Upper lobe of left lung (tissue), 6 donors: ENCODE data around the gene PLPPR2. TPM values are rescaled to one million over a fixed set of nuclear protein-coding genes. Genes with fewer than 3 reads are reported as not detected.
A peak's percentile ranks its signal among the peaks of the same experiment; 100 is the strongest.
"Not testable (repeated sequence)": the region's sequence is repeated elsewhere in the genome, so short reads cannot be mapped to it uniquely, and the experiment has no call there.

Experiments
- ATAC-seq, 2 donors: fragments of 200-7000 bp; cut with Tn5 transposase; one replicate each; pipeline ENCODE4 v1.9.1; 2022; ENCODE audit warnings: mild to moderate bottlenecking in 2 of 2, moderate library complexity in 2 of 2; ENCODE audit not compliant: low FRiP score in 2 of 2
- DNase-seq, 2 donors: peaks; one replicate each; pipeline ENCODE4 v3.0.0-alpha.2; 2019 to 2020
- H3K27ac ChIP-seq, 4 donors: fragments of 200-600 bp; sonication (generic); one replicate each; pipeline ENCODE4 v1.5.1; 2016 to 2019
- H3K27me3 ChIP-seq, 4 donors: fragments of 200-600 bp; sonication (generic); one replicate each; pipeline ENCODE4 v1.5.1; 2017 to 2019
- H3K36me3 ChIP-seq, 4 donors: fragments of 200-600 bp; sonication (generic); one replicate each; pipeline ENCODE4 v1.5.1; 2016 to 2019
- H3K4me1 ChIP-seq, 4 donors: fragments of 200-600 bp; sonication (generic); one replicate each; pipeline ENCODE4 v1.5.1; 2018 to 2019
- H3K4me3 ChIP-seq, 4 donors: fragments of 200-600 bp; sonication (generic); one replicate each; pipeline ENCODE4 v1.5.1; 2017 to 2019; ENCODE audit warnings: mild to moderate bottlenecking in 2 of 4, moderate library complexity in 1 of 4
- H3K9me3 ChIP-seq, 4 donors: fragments of 200-600 bp; sonication (generic); one replicate each; pipeline ENCODE4 v1.5.1; 2018 to 2019
- CTCF ChIP-seq, 6 experiments: fragments of 450-650 bp in 4 of 6; fragments of 200-600 bp in 2 of 6; sonication (generic) in 2 of 6; IDR thresholded peaks; one replicate each; pipeline ENCODE4 v1.5.1; 2016 to 2019; ENCODE audit warnings: antibody characterized with exemption in 6 of 6
- EP300 ChIP-seq, 4 donors: sonication (generic); formaldehyde crosslinking; IDR thresholded peaks; one replicate each; pipeline ENCODE4 v1.5.1; 2017; ENCODE audit warnings: antibody characterized with exemption in 4 of 4, control low read depth in 2 of 4
- POLR2A ChIP-seq, 4 donors: fragments of 450-650 bp; IDR thresholded peaks; one replicate each; pipeline ENCODE4 v1.5.1; 2016 to 2017; ENCODE audit warnings: antibody characterized with exemption in 4 of 4, mild to moderate bottlenecking in 2 of 4
- POLR2AphosphoS5 ChIP-seq, 2 donors: sonication (generic); formaldehyde crosslinking; IDR thresholded peaks; one replicate each; pipeline ENCODE4 v1.5.1; 2017; ENCODE audit warnings: antibody characterized with exemption in 2 of 2
- WGBS, 2 donors: methylation state at CpG; one replicate each; pipeline ENCODE4 v1.1.5; 2017 to 2018; 5-methylcytosine and 5-hydroxymethylcytosine counted together
- total RNA-seq, 6 donors: library from RNA; depleted of rRNA in 4 of 6; stranded (reverse); fragments of >200 nt in 4 of 6; gene quantifications; one replicate each; pipeline versions ENCODE4 v1.1.0 to v1.2.1, GENCODE V29; 2016 to 2021
- donor health status: DM: no; HTN: no; CAD: no; lungs with moderate emphysema.
- donor health status: DM: no; HTN: yes; CAD: no; lungs with severe emphysema.

The PLPPR2 gene
- total RNA-seq, 6 donors from 2014 or later, result 10.8 to 53.8 (median 26.0) TPM

GRCh38 chr19:11405846-11406643 lies 50.8 kb downstream of the PLPPR2 start:
- peaks cover 0 to 30% (median 8%) of the 10 kb centered on the region in 4 donors for H3K36me3 ChIP-seq
- no peak overlapping the region for H3K4me3 ChIP-seq
- H3K9me3 ChIP-seq, result no peaks in the 10 kb centered on the region
- 69 to 71% methylated on average over 28 to 42 of the region's 44 CpGs for WGBS, 2 donors
- peak in 1 of 2 donors; percentile 36 for ATAC-seq
- H3K27ac ChIP-seq, result peak overlapping the region in 1 of 4 donors; percentile 19
- TF ChIP-seq EP300 (IDR thresholded peaks at IDR 0.05), result no peak
- no peak for TF ChIP-seq CTCF (IDR thresholded peaks at IDR 0.05)
- TF ChIP-seq POLR2AphosphoS5 (IDR thresholded peaks at IDR 0.05), result no peak
- no peak for TF ChIP-seq POLR2A (IDR thresholded peaks at IDR 0.05)
- H3K27me3 ChIP-seq, result no peaks in the 10 kb centered on the region
- DNase-seq, result peak in 1 of 2 donors; percentile 83
- peaks cover 0 to 7% (median 4%) of the 10 kb centered on the region in 4 donors for H3K4me1 ChIP-seq

GRCh38 chr19:11406703-11407236 lies 51.5 kb downstream of the PLPPR2 start:
- Histone ChIP-seq H3K36me3 (peaks cover 0 to 28% (median 6%) of the 10 kb centered on the region in 4 donors), H3K27ac (peak overlapping the region in 1 of 4 donors; percentile 19)
- 76 to 78% methylated on average over 7 to 12 of the region's 12 CpGs for WGBS, 2 donors
- H3K9me3 ChIP-seq, H3K4me3 ChIP-seq, ATAC-seq, H3K4me1 ChIP-seq, H3K27me3 ChIP-seq: not testable (repeated sequence)
- DNase-seq, result peak in 1 of 2 donors; percentile 64

- DNase-seq (no peak), ATAC-seq (no peak)
- H3K36me3 ChIP-seq, result peaks cover 0 to 19% (median 2%) of the 10 kb centered on the region in 4 donors
- peaks cover 0 to 7% (median 4%) of the 10 kb centered on the region in 4 donors for H3K4me1 ChIP-seq
- H3K27ac ChIP-seq, result no peak overlapping the region
- WGBS, 2 donors, result 91 to 92% methylated on average over 4 of the region's 4 CpGs
- H3K4me3 ChIP-seq, result no peak overlapping the region
- TF ChIP-seq POLR2A (IDR thresholded peaks at IDR 0.05) (no peak), POLR2AphosphoS5 (IDR thresholded peaks at IDR 0.05) (no peak), CTCF (IDR thresholded peaks at IDR 0.05) (no peak), EP300 (IDR thresholded peaks at IDR 0.05) (no peak)
- H3K27me3 ChIP-seq, result no peaks in the 10 kb centered on the region
- no peaks in the 10 kb centered on the region for H3K9me3 ChIP-seq
These were observed 53.4 kb downstream of the PLPPR2 start for GRCh38 chr19:11408591-11408990.

GRCh38 chr19:11410682-11411081 lies 55.5 kb downstream of the PLPPR2 start:
- H3K4me1 ChIP-seq, result peaks cover 0 to 7% (median 4%) of the 10 kb centered on the region in 4 donors
- peaks cover 0 to 6% (median 0%) of the 10 kb centered on the region in 4 donors for H3K36me3 ChIP-seq
- H3K27ac ChIP-seq, result no peak overlapping the region
- H3K9me3 ChIP-seq, result no peaks in the 10 kb centered on the region
- H3K4me3 ChIP-seq, result no peak overlapping the region
- DNase-seq (no peak), ATAC-seq (no peak)
- TF ChIP-seq POLR2A (IDR thresholded peaks at IDR 0.05), result no peak
- no peak for TF ChIP-seq EP300 (IDR thresholded peaks at IDR 0.05)
- TF ChIP-seq POLR2AphosphoS5 (IDR thresholded peaks at IDR 0.05), result no peak
- TF ChIP-seq CTCF (IDR thresholded peaks at IDR 0.05), result no peak
- 77 to 82% methylated on average over 8 of the region's 8 CpGs for WGBS, 2 donors
- H3K27me3 ChIP-seq, result no peaks in the 10 kb centered on the region

GRCh38 chr19:11414544-11414943 lies 59.3 kb downstream of the PLPPR2 start:
- H3K27ac ChIP-seq, result no peak overlapping the region
- H3K36me3 ChIP-seq, result no peaks in the 10 kb centered on the region
- no peaks in the 10 kb centered on the region for H3K9me3 ChIP-seq
- H3K4me1 ChIP-seq, result peaks cover 7 to 14% (median 11%) of the 10 kb centered on the region in 4 donors
- H3K27me3 ChIP-seq, result peaks cover 0 to 6% (median 1%) of the 10 kb centered on the region in 4 donors
- WGBS, 2 donors, result 95 to 98% methylated on average over 2 of the region's 2 CpGs
- H3K4me3 ChIP-seq, result no peak overlapping the region
- ATAC-seq (no peak), DNase-seq (no peak)
- TF ChIP-seq CTCF (IDR thresholded peaks at IDR 0.05) (no peak), POLR2AphosphoS5 (IDR thresholded peaks at IDR 0.05) (no peak), EP300 (IDR thresholded peaks at IDR 0.05) (no peak), POLR2A (IDR thresholded peaks at IDR 0.05) (no peak)
